Astrocyte (in vitro differentiated cells and primary cell): ENCODE results near the gene CCDC78. TPM values are rescaled to one million over a fixed set of nuclear protein-coding genes. Genes with fewer than 3 reads are reported as not detected.

Source experiments
- DNase-seq: peaks from one replicate; pipeline ENCODE4 v3.0.0-alpha.2; 2010; ENCODE audit warnings: low read depth
- FAIRE-seq: peaks from 2 replicates; lab custom pipeline; 2011; peaks lifted over from hg19 to GRCh38; lab: Jason Lieb, UNC
- H2AFZ ChIP-seq: 2 replicates; pipeline ENCODE4 v1.6.0; 2012; ENCODE audit warnings: low read depth, low read length, inconsistent platforms
- H3K27ac ChIP-seq: 2 replicates; pipeline ENCODE4 v1.5.1; 2011; ENCODE audit warnings: low read depth, low read length, inconsistent platforms
- H3K27me3 ChIP-seq: 2 replicates; pipeline ENCODE4 v1.6.0; 2011; ENCODE audit warnings: low read length, inconsistent platforms; ENCODE audit not compliant: insufficient read depth
- H3K36me3 ChIP-seq: 2 replicates; pipeline ENCODE4 v1.5.1; 2011; ENCODE audit warnings: low read length, inconsistent platforms; ENCODE audit not compliant: insufficient read depth
- H3K4me1 ChIP-seq: 2 replicates; pipeline ENCODE4 v1.5.1; 2011; ENCODE audit warnings: low read length, inconsistent platforms; ENCODE audit not compliant: insufficient read depth
- H3K4me2 ChIP-seq: 2 replicates; pipeline ENCODE4 v1.6.0; 2012; ENCODE audit warnings: low read length, inconsistent platforms
- H3K4me3 ChIP-seq: 2 replicates; pipeline ENCODE4 v1.5.1; 2011; ENCODE audit warnings: low read depth, mild to moderate bottlenecking, low read length, inconsistent platforms; ENCODE audit not compliant: insufficient read depth
- H3K79me2 ChIP-seq: 2 replicates; pipeline ENCODE4 v1.6.0; 2012; ENCODE audit warnings: mild to moderate bottlenecking, low read length, inconsistent platforms; ENCODE audit not compliant: insufficient read depth
- H3K9ac ChIP-seq: 2 replicates; pipeline ENCODE4 v1.6.0; 2012; ENCODE audit warnings: mild to moderate bottlenecking, low read length, inconsistent platforms
- H3K9me3 ChIP-seq: 2 replicates; pipeline ENCODE4 v1.5.1; 2012; ENCODE audit warnings: low read depth, mild to moderate bottlenecking, low read length, inconsistent platforms; ENCODE audit not compliant: insufficient read depth
- H4K20me1 ChIP-seq: 2 replicates; pipeline ENCODE4 v1.6.0; 2012; ENCODE audit warnings: low read length, inconsistent platforms; ENCODE audit not compliant: insufficient read depth
- H3K27ac Mint-ChIP-seq: one replicate; pipeline ENCODE4 v1.8.0; 2021; ENCODE audit warnings: mild to moderate bottlenecking, mixed read lengths; ENCODE audit not compliant: unreplicated experiment
- H3K27me3 Mint-ChIP-seq: one replicate; pipeline ENCODE4 v1.8.0; 2021; ENCODE audit warnings: low read depth, mixed read lengths; ENCODE audit not compliant: unreplicated experiment
- H3K36me3 Mint-ChIP-seq: one replicate; pipeline ENCODE4 v1.8.0; 2021; ENCODE audit warnings: low read depth, mixed read lengths; ENCODE audit not compliant: unreplicated experiment
- H3K4me1 Mint-ChIP-seq: one replicate; pipeline ENCODE4 v1.8.0; 2021; ENCODE audit warnings: low read depth, mixed read lengths; ENCODE audit not compliant: unreplicated experiment
- H3K4me3 Mint-ChIP-seq: one replicate; pipeline ENCODE4 v1.8.0; 2021; ENCODE audit warnings: mild to moderate bottlenecking, moderate library complexity, mixed read lengths; ENCODE audit not compliant: unreplicated experiment
- H3K9me3 Mint-ChIP-seq: one replicate; pipeline ENCODE4 v1.8.0; 2021; ENCODE audit warnings: mild to moderate bottlenecking, mixed read lengths; ENCODE audit not compliant: unreplicated experiment
- CTCF ChIP-seq: IDR thresholded peaks from 2 replicates; pipeline ENCODE4 v1.5.1; 2011; ENCODE audit warnings: low read depth, mild to moderate bottlenecking, inconsistent platforms, low read length, moderate library complexity; ENCODE audit not compliant: insufficient read depth
- EZH2 ChIP-seq: IDR thresholded peaks from 2 replicates; pipeline ENCODE4 v1.6.1; 2012; ENCODE audit warnings: mild to moderate bottlenecking, low read length, inconsistent platforms; ENCODE audit not compliant: insufficient read depth
- total RNA-seq: library from RNA; stranded (reverse); gene quantifications from 2 replicates; pipeline ENCODE4 v1.2.1, GENCODE V29; 2021

The CCDC78 gene
- total RNA-seq, 1 donor from 2014 or later = 4.7 TPM

- no peaks in the 10 kb centered on the region for H3K36me3 ChIP-seq
- H3K27ac Mint-ChIP-seq = no peak overlapping the region
- TF ChIP-seq CTCF (no peak), EZH2 (no peak)
Measured at GRCh38 chr16:769934-770333, 43.7 kb upstream of the CCDC78 start.

GRCh38 chr16:769184-769784, 43.0 kb upstream of the CCDC78 start:
- Histone ChIP-seq H2AFZ (no peak overlapping the region), H3K27ac (no peak overlapping the region), H3K9ac (no peak overlapping the region), H3K79me2 (no peaks in the 10 kb centered on the region), H4K20me1 (no peaks in the 10 kb centered on the region), H3K4me1 (no peaks in the 10 kb centered on the region), H3K27me3 (no peaks in the 10 kb centered on the region), H3K4me2 (no peak overlapping the region), H3K9me3 (no peaks in the 10 kb centered on the region), H3K36me3 (no peaks in the 10 kb centered on the region), H3K4me3 (no peak overlapping the region)
- FAIRE-seq = no peak
- TF ChIP-seq EZH2 = no peak
- no peak for TF ChIP-seq CTCF
- H3K27me3 Mint-ChIP-seq = peaks cover 6% of the 10 kb centered on the region
- H3K36me3 Mint-ChIP-seq = no peaks in the 10 kb centered on the region
- DNase-seq = no peak
- no peaks in the 10 kb centered on the region for H3K9me3 Mint-ChIP-seq
- H3K27ac Mint-ChIP-seq = no peak overlapping the region
- H3K4me3 Mint-ChIP-seq = no peak overlapping the region
- no peaks in the 10 kb centered on the region for H3K4me1 Mint-ChIP-seq

More at GRCh38 chr16:769934-770333, 43.7 kb upstream of the CCDC78 start:
- DNase-seq (no peak), FAIRE-seq (no peak)
- H3K4me2 ChIP-seq = no peak overlapping the region
- Mint-ChIP-seq H3K9me3 (no peaks in the 10 kb centered on the region), H3K4me3 (no peak overlapping the region), H3K4me1 (no peaks in the 10 kb centered on the region), H3K36me3 (no peaks in the 10 kb centered on the region), H3K27me3 (peaks cover 6% of the 10 kb centered on the region)
- H4K20me1 ChIP-seq = no peaks in the 10 kb centered on the region
- no peak overlapping the region for H3K27ac ChIP-seq
- H3K9me3 ChIP-seq = no peaks in the 10 kb centered on the region
- H2AFZ ChIP-seq = no peak overlapping the region
- no peaks in the 10 kb centered on the region for H3K79me2 ChIP-seq
- no peaks in the 10 kb centered on the region for H3K4me1 ChIP-seq
- no peak overlapping the region for H3K9ac ChIP-seq
- H3K27me3 ChIP-seq = no peaks in the 10 kb centered on the region
- no peak overlapping the region for H3K4me3 ChIP-seq

GRCh38 chr16:768428-768827, 42.2 kb upstream of the CCDC78 start:
- H3K4me1 Mint-ChIP-seq = no peaks in the 10 kb centered on the region
- no peak for TF ChIP-seq CTCF
- no peak for TF ChIP-seq EZH2

More at GRCh38 chr16:768428-768827, 42.2 kb upstream of the CCDC78 start:
- Histone ChIP-seq H3K9me3 (no peaks in the 10 kb centered on the region), H3K9ac (no peak overlapping the region), H3K27me3 (no peaks in the 10 kb centered on the region), H3K27ac (no peak overlapping the region), H4K20me1 (no peaks in the 10 kb centered on the region), H3K4me1 (no peaks in the 10 kb centered on the region), H3K79me2 (no peaks in the 10 kb centered on the region), H3K4me2 (no peak overlapping the region), H3K36me3 (no peaks in the 10 kb centered on the region), H2AFZ (no peak overlapping the region), H3K4me3 (no peak overlapping the region)
- H3K9me3 Mint-ChIP-seq = no peaks in the 10 kb centered on the region
- no peak for FAIRE-seq
- H3K4me3 Mint-ChIP-seq = no peak overlapping the region
- DNase-seq = no peak
- H3K27ac Mint-ChIP-seq = no peak overlapping the region
- H3K27me3 Mint-ChIP-seq = peaks cover 6% of the 10 kb centered on the region
- H3K36me3 Mint-ChIP-seq = no peaks in the 10 kb centered on the region
